ENCODE measurements around the gene CMPK2.
"Not testable (repeated sequence)": the region's sequence is repeated elsewhere in the genome, so short reads cannot be mapped to it uniquely, and the experiment has no call there.

- not testable (repeated sequence) for TF ChIP-seq CTCF (conservative IDR thresholded peaks at IDR 0.05 in 1 of 2, IDR thresholded peaks at IDR 0.05 in 1 of 2; ENCODE audit: extremely low read depth in 1 of 2, insufficient read depth in 1 of 2, low read depth in 1 of 2, low read length in 2 of 2); EZH2 (IDR thresholded peaks at IDR 0.05; ENCODE audit: borderline replicate concordance, low read length)
Observed at GRCh38 chr2:6902581-6902980, 36.9 kb upstream of the CMPK2 start.

All from mammary epithelial cell (primary cell).